Fibroblast of lung (primary cell): ENCODE results near the gene CBY3. TPM values are rescaled to one million over a fixed set of nuclear protein-coding genes. Genes with fewer than 3 reads are reported as not detected.
"Not testable (repeated sequence)": the region's sequence is repeated elsewhere in the genome, so short reads cannot be mapped to it uniquely, and the experiment has no call there.

Experiments used
- DNase-seq, 2 donors: peaks; one replicate each; pipeline versions ENCODE4 v3.0.0 to v3.0.0-alpha.2; 2010; ENCODE audit warnings: low read depth in 2 of 2
- H2AFZ ChIP-seq: 2 replicates; pipeline ENCODE4 v1.5.1; 2012; ENCODE audit warnings: low read length, control low read depth, inconsistent platforms
- H3K27ac ChIP-seq: 2 replicates; pipeline ENCODE4 v1.5.1; 2011; ENCODE audit warnings: low read length, control low read depth; ENCODE audit not compliant: insufficient read depth
- H3K27me3 ChIP-seq: 2 replicates; pipeline ENCODE4 v1.5.1; 2011; ENCODE audit warnings: mild to moderate bottlenecking, low read length; ENCODE audit not compliant: control insufficient read depth, insufficient read depth
- H3K36me3 ChIP-seq: 2 replicates; pipeline ENCODE4 v1.5.1; 2011; ENCODE audit warnings: low read length; ENCODE audit not compliant: control insufficient read depth, insufficient read depth
- H3K4me1 ChIP-seq: 2 replicates; pipeline ENCODE4 v1.5.1; 2011; ENCODE audit warnings: low read length; ENCODE audit not compliant: control insufficient read depth, insufficient read depth; ENCODE audit errors: extremely low read depth
- H3K4me2 ChIP-seq: 2 replicates; pipeline ENCODE4 v1.5.1; 2011; ENCODE audit warnings: low read length, control low read depth; ENCODE audit not compliant: insufficient read depth; ENCODE audit errors: extremely low read depth
- H3K4me3 ChIP-seq, 4 experiments: fragments of 200-600 bp in 1 of 4; sonication (generic) in 1 of 4; replicated peaks in 1 of 4; 2 replicates each; pipeline ENCODE4 v1.5.1; 2011 to 2016; ENCODE audit warnings: low read length in 4 of 4, low read depth in 3 of 4, mild to moderate bottlenecking in 3 of 4, control low read depth in 2 of 4, inconsistent platforms in 1 of 4, mixed read lengths in 1 of 4; ENCODE audit not compliant: insufficient read depth in 1 of 4; ENCODE audit errors: control extremely low read depth in 1 of 4
- H3K79me2 ChIP-seq: 2 replicates; pipeline ENCODE4 v1.5.1; 2012; ENCODE audit warnings: mild to moderate bottlenecking, low read length, inconsistent platforms; ENCODE audit not compliant: control insufficient read depth, insufficient read depth
- H3K9ac ChIP-seq: 2 replicates; pipeline ENCODE4 v1.5.1; 2011; ENCODE audit warnings: mild to moderate bottlenecking, low read length, control low read depth; ENCODE audit not compliant: insufficient read depth
- H3K9me3 ChIP-seq: 2 replicates; pipeline ENCODE4 v1.5.1; 2012; ENCODE audit warnings: low read depth, low read length; ENCODE audit not compliant: control insufficient read depth, insufficient read depth
- H4K20me1 ChIP-seq: 2 replicates; pipeline ENCODE4 v1.5.1; 2011; ENCODE audit warnings: low read length; ENCODE audit not compliant: control insufficient read depth, insufficient read depth; ENCODE audit errors: extremely low read depth
- polyA plus RNA-seq, 2 donors: library from polyadenylated mRNA; depleted of rRNA in 1 of 2; stranded (reverse) in 1 of 2; unstranded in 1 of 2; fragments of >200 nt; gene quantifications; 2 replicates each; pipeline ENCODE4 v1.2.1, GENCODE V29; 2011 to 2012; ENCODE audit warnings: missing spikeins in 1 of 2
- total RNA-seq: library from RNA; depleted of rRNA; stranded (reverse); fragments of >200 nt; gene quantifications from 2 replicates; pipeline ENCODE4 v1.2.1, GENCODE V29; 2014

The CBY3 gene
- total and polyA plus RNA-seq, 2 donors (not counting 1 experiment from before 2014, with no cell fraction given), result not detected

DNA sequence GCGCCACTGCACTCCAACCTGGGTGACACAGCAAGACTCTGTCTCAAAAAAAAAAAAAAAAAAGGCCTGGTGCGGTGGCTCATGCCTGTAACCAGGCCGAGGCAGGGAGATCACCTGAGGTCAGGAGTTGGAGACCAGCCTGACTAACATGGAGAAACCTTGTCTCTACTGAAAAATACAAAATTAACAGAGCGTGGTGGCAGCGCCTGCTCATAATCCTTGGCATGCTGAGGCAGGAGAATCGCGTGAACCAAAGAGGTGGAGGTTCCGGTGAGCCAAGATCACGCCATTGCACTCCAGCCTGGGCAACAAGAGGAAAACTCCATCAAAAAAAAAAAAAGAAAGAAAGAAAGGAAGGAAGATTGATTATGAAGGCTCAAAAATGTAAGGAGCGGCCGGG, 41.5 kb downstream of the CBY3 start:
- H3K36me3 ChIP-seq, H3K27ac ChIP-seq, H3K4me1 ChIP-seq, H2AFZ ChIP-seq, H3K27me3 ChIP-seq, DNase-seq, H3K79me2 ChIP-seq, H3K4me3 ChIP-seq, H3K9ac ChIP-seq, H3K4me2 ChIP-seq, H4K20me1 ChIP-seq, H3K9me3 ChIP-seq: not testable (repeated sequence)

GRCh38 chr5:179634370-179635172, 46.3 kb downstream of the CBY3 start:
- not testable (repeated sequence) for H3K27ac ChIP-seq, H3K4me2 ChIP-seq, H4K20me1 ChIP-seq, H2AFZ ChIP-seq, H3K9ac ChIP-seq, H3K4me1 ChIP-seq, H3K36me3 ChIP-seq, H3K79me2 ChIP-seq, H3K9me3 ChIP-seq, DNase-seq, H3K4me3 ChIP-seq, H3K27me3 ChIP-seq

GRCh38 chr5:179633501-179634369, 47.1 kb downstream of the CBY3 start:
- not testable (repeated sequence) for H3K36me3 ChIP-seq, H2AFZ ChIP-seq, H3K27ac ChIP-seq, H3K9me3 ChIP-seq, H4K20me1 ChIP-seq, H3K79me2 ChIP-seq, H3K9ac ChIP-seq, H3K27me3 ChIP-seq, H3K4me1 ChIP-seq, DNase-seq
- Histone ChIP-seq H3K4me3 (peak overlapping the region in 3 of 4 experiments; percentile 14 to 65 (median 55)), H3K4me2 (peak overlapping the region; percentile 68)

Other genes with a start within 250 kb of the CBY3 start
- gene RUFY1, start 130.5 kb downstream of the CBY3 start, total RNA-seq, result 77.8 and 78.3 TPM in 2 replicates
- gene RUFY1, start 130.5 kb downstream of the CBY3 start, polyA plus RNA-seq, result 32.2 and 32.8 TPM in 2 replicates
- 630 and 689 TPM in 2 replicates for gene HNRNPH1, start 57.4 kb downstream of the CBY3 start, total RNA-seq
- gene HNRNPH1, start 57.4 kb downstream of the CBY3 start, polyA plus RNA-seq, result 214 and 285 TPM in 2 replicates
- 518 and 589 TPM in 2 replicates for gene CANX, start 17.9 kb upstream of the CBY3 start, total RNA-seq
- gene CANX, start 17.9 kb upstream of the CBY3 start, polyA plus RNA-seq, result 560 and 722 TPM in 2 replicates
- 5.1 and 6.4 TPM in 2 replicates for gene MAML1, start 51.8 kb upstream of the CBY3 start, total RNA-seq
- 7.3 and 7.5 TPM in 2 replicates for gene MAML1, start 51.8 kb upstream of the CBY3 start, polyA plus RNA-seq
- 0.83 and 4.1 TPM in 2 replicates for gene LTC4S, start 113.0 kb upstream of the CBY3 start, total RNA-seq
- gene LTC4S, start 113.0 kb upstream of the CBY3 start, polyA plus RNA-seq, result 0.32 and 0.78 TPM in 2 replicates
- gene MGAT4B, start 125.8 kb upstream of the CBY3 start, total RNA-seq, result 116 and 157 TPM in 2 replicates
- 172 and 175 TPM in 2 replicates for gene MGAT4B, start 125.8 kb upstream of the CBY3 start, polyA plus RNA-seq
- gene SQSTM1, start 139.9 kb upstream of the CBY3 start, total RNA-seq, result 1,096 and 1,894 TPM in 2 replicates
- gene SQSTM1, start 139.9 kb upstream of the CBY3 start, polyA plus RNA-seq, result 212 and 310 TPM in 2 replicates
- 15.4 and 21.0 TPM in 2 replicates for gene MRNIP, start 177.8 kb upstream of the CBY3 start, total RNA-seq
- 8.2 and 8.6 TPM in 2 replicates for gene MRNIP, start 177.8 kb upstream of the CBY3 start, polyA plus RNA-seq
- gene TBC1D9B, start 226.9 kb upstream of the CBY3 start, total RNA-seq, result 47.0 and 48.7 TPM in 2 replicates
- 50.4 and 52.7 TPM in 2 replicates for gene TBC1D9B, start 226.9 kb upstream of the CBY3 start, polyA plus RNA-seq